Endothelial cell of umbilical vein (primary cell): ENCODE results near the gene CPNE5. TPM values are rescaled to one million over a fixed set of nuclear protein-coding genes. Genes with fewer than 3 reads are reported as not detected.

Source experiments
- BruUV-seq: library from RNA; stranded (reverse); fragments of 400-500 nt; replicated peaks from 2 replicates; lab custom pipeline; 2021; lab: Mats Ljungman, UMichigan
- CTCF ChIA-PET: fragments of 300-600, 350-600 bp; sonication (Branson Sonifier 250); formaldehyde crosslinking; loops from one replicate; lab custom pipeline; 2021; ENCODE audit warnings: antibody characterized with exemption, inconsistent platforms; lab: Charles Lee
- POLR2A ChIA-PET: fragments of 300-600, 350-600 bp; sonication (Branson Sonifier 250); formaldehyde crosslinking; loops from one replicate; lab custom pipeline; 2021; ENCODE audit warnings: antibody characterized with exemption, inconsistent platforms; lab: Charles Lee
- DNase-seq: peaks from one replicate; pipeline ENCODE4 v3.0.0-alpha.2; 2011; ENCODE audit warnings: low read depth, low spot score
- FAIRE-seq: peaks from 2 replicates; lab custom pipeline; 2011; peaks lifted over from hg19 to GRCh38; lab: Jason Lieb, UNC
- H2AFZ ChIP-seq: 2 replicates; pipeline ENCODE4 v1.6.0; 2012; ENCODE audit warnings: low read depth, low read length, control low read depth, inconsistent platforms
- H3K27ac ChIP-seq: 2 replicates; pipeline ENCODE4 v1.5.1; 2011; ENCODE audit warnings: low read depth, mild to moderate bottlenecking, control low read depth, low read length, moderate library complexity; ENCODE audit not compliant: insufficient read depth
- H3K27me3 ChIP-seq, 2 experiments: 2 replicates each; pipeline versions ENCODE4 v1.6.0 to v1.6.1; 2011; ENCODE audit warnings: low read length in 2 of 2, mixed read lengths in 1 of 2; ENCODE audit not compliant: control insufficient read depth in 2 of 2, insufficient read depth in 2 of 2
- H3K36me3 ChIP-seq, 2 experiments: 2 replicates in 1 of 2; 3 replicates in 1 of 2; pipeline ENCODE4 v1.5.1; 2011; ENCODE audit warnings: low read length in 2 of 2, mild to moderate bottlenecking in 1 of 2, moderate library complexity in 1 of 2; ENCODE audit not compliant: control insufficient read depth in 2 of 2, insufficient read depth in 2 of 2; ENCODE audit errors: extremely low read depth in 1 of 2
- H3K4me1 ChIP-seq: 3 replicates; pipeline ENCODE4 v1.5.1; 2011; ENCODE audit warnings: mild to moderate bottlenecking, low read length; ENCODE audit not compliant: control insufficient read depth, insufficient read depth; ENCODE audit errors: extremely low read depth
- H3K4me2 ChIP-seq: 2 replicates; pipeline ENCODE4 v1.6.1; 2011; ENCODE audit warnings: low read length, control low read depth, mixed read lengths; ENCODE audit not compliant: insufficient read depth
- H3K4me3 ChIP-seq, 3 experiments: fragments of 200-600 bp in 1 of 3; sonication (generic), shearing (Covaris generic) in 1 of 3; replicated peaks in 1 of 3; 2 replicates each; pipeline ENCODE4 v1.5.1; 2011 to 2016; ENCODE audit warnings: control low read depth in 3 of 3, low read length in 3 of 3, mild to moderate bottlenecking in 2 of 3, inconsistent platforms in 1 of 3, low read depth in 1 of 3, moderate library complexity in 1 of 3; ENCODE audit not compliant: insufficient read depth in 1 of 3
- H3K79me2 ChIP-seq: 2 replicates; pipeline ENCODE4 v1.6.0; 2012; ENCODE audit warnings: low read length, inconsistent platforms; ENCODE audit not compliant: control insufficient read depth, insufficient read depth
- H3K9ac ChIP-seq: replicated peaks from 2 replicates; pipeline ENCODE3; 2011; ENCODE audit warnings: low read length, control low read depth; ENCODE audit not compliant: insufficient read depth; ENCODE audit errors: extremely low read depth
- H3K9me1 ChIP-seq: replicated peaks from 3 replicates; pipeline ENCODE4 v1.6.0; 2011; ENCODE audit warnings: mild to moderate bottlenecking, low read length; ENCODE audit not compliant: control insufficient read depth, insufficient read depth; ENCODE audit errors: extremely low read depth
- H3K9me3 ChIP-seq: replicated peaks from 2 replicates; pipeline ENCODE4 v1.5.1; 2012; ENCODE audit warnings: low read length, inconsistent platforms; ENCODE audit not compliant: control insufficient read depth, insufficient read depth
- H4K20me1 ChIP-seq: replicated peaks from 2 replicates; pipeline ENCODE3; 2011; ENCODE audit warnings: mild to moderate bottlenecking, low read length; ENCODE audit not compliant: control insufficient read depth, insufficient read depth; ENCODE audit errors: extremely low read depth
- EZH2 ChIP-seq: IDR thresholded peaks from 2 replicates; pipeline ENCODE4 v1.6.1; 2012; ENCODE audit warnings: borderline replicate concordance, low read depth, mild to moderate bottlenecking, moderate library complexity, low read length, inconsistent platforms; ENCODE audit not compliant: severe bottlenecking
- FOS ChIP-seq: IDR thresholded peaks from 2 replicates; pipeline ENCODE4 v1.6.1; 2011; ENCODE audit warnings: mild to moderate bottlenecking, low read length, moderate library complexity, borderline replicate concordance; ENCODE audit not compliant: insufficient read depth
- JUN ChIP-seq: IDR thresholded peaks from 2 replicates; pipeline ENCODE4 v1.6.1; 2011; ENCODE audit warnings: borderline replicate concordance, low read depth; ENCODE audit not compliant: insufficient read length, insufficient read depth
- POLR2A ChIP-seq: IDR thresholded peaks from 2 replicates; pipeline ENCODE4 v1.6.1; 2012; ENCODE audit warnings: low read depth, mild to moderate bottlenecking, control low read depth, low read length
- POLR2AphosphoS5 ChIP-seq: IDR thresholded peaks from 2 replicates; pipeline ENCODE4 v1.6.1; 2012; ENCODE audit warnings: low read depth, mild to moderate bottlenecking, control low read depth, low read length, moderate library complexity; ENCODE audit not compliant: insufficient read depth
- dilution Hi-C: fragments of 300-500 bp; cut with MboI; formaldehyde crosslinking; loops from one replicate; pipeline ENCODE4 v1.15.0; 2019; ENCODE audit warnings: low sequenced_read_pairs; ENCODE audit not compliant: extremely low pct_ligation_motif_present
- intact Hi-C: fragments of 100-400 bp; cut with micrococcal nuclease; formaldehyde crosslinking; loops from one replicate; pipeline ENCODE4 v1.10.0; 2022
- polyA plus RNA-seq, 4 experiments: library from polyadenylated mRNA; depleted of rRNA in 3 of 4; stranded (reverse) in 3 of 4; unstranded in 1 of 4; fragments of >200 nt; gene quantifications; 2 replicates each; pipeline versions ENCODE4 v1.2.1 to v1.2.3, GENCODE V29; 2011 to 2012; ENCODE audit warnings: missing spikeins in 1 of 4
- total RNA-seq: library from RNA; stranded (reverse); gene quantifications from 2 replicates; pipeline ENCODE4 v1.2.3, GENCODE V29; 2021
- TF ChIP-seq, protein P1 (sequence below): IDR thresholded peaks from 2 replicates; pipeline ENCODE4 v1.6.1; 2011; ENCODE audit not compliant: insufficient read depth, insufficient read length

Gene CPNE5
- total and polyA plus RNA-seq, 2 donors (not counting 3 experiments of a cell fraction or from before 2014, with no cell fraction given), result 18.8 to 49.4 TPM

GRCh38 chr6:36884610-36885009, 45.4 kb upstream of the CPNE5 start:
- H3K27me3 ChIP-seq, result no peaks in the 10 kb centered on the region
- H3K4me3 ChIP-seq, result no peak overlapping the region
- CTCF ChIA-PET, result interaction anchor here (0.8 to 2.9 kb wide), 10 partner anchors 10 to 141 kb away, joined by 3 to 59 read pairs (median 10); partner anchors contain the start of gene PPIL1
- H3K4me2 ChIP-seq, result no peak overlapping the region
- DNase-seq (no peak), FAIRE-seq (no peak)
- POLR2A ChIA-PET, result no interaction called here
- dilution Hi-C loops, result no loop called here
- peaks cover 2% of the 10 kb centered on the region for H3K79me2 ChIP-seq
- no peaks in the 10 kb centered on the region for H3K9me3 ChIP-seq
- H2AFZ ChIP-seq, result no peak overlapping the region
- H3K9me1 ChIP-seq, result no peaks in the 10 kb centered on the region
- BruUV-seq, result no TSS peak
- no peaks in the 10 kb centered on the region for H4K20me1 ChIP-seq
- H3K4me1 ChIP-seq, result peaks cover 12% of the 10 kb centered on the region
- no peak overlapping the region for H3K9ac ChIP-seq
- no peak overlapping the region for H3K27ac ChIP-seq
- intact Hi-C loops, result loop anchor here (1.0 kb wide), 5 partner anchors 9 to 326 kb away; no protein-coding TSS in a partner anchor
- H3K36me3 ChIP-seq, result no peaks in the 10 kb centered on the region
- TF ChIP-seq JUN, result no peak
- TF ChIP-seq POLR2AphosphoS5, result no peak
- no peak for TF ChIP-seq FOS
- TF ChIP-seq POLR2A, result no peak

DNA sequence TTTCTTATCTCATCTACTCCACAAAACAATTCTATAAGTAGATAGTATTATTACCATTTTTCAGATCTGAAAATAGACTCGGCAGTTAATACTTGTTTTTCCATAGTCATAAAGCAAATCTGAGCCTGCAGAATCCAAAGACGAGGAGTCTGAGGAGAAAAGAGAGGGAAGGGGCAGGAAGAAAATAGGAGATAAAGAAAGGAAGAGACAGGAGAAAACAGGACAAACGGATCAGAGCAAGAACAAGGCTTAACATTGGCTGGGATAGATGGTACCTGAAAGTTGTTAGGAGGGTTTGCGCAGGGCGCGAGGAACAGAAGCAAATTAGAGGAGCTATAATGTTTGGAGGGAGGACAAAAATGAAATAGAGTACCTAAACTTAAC, 36.0 kb upstream of the CPNE5 start:
- no peaks in the 10 kb centered on the region for H3K9me3 ChIP-seq
- DNase-seq (no peak), FAIRE-seq (no peak)
- peak overlapping the region; percentile 56 for H2AFZ ChIP-seq
- no peak overlapping the region for H3K27ac ChIP-seq
- peaks cover 17% of the 10 kb centered on the region for H3K79me2 ChIP-seq
- no peak for TF ChIP-seq EZH2
- no peak for TF ChIP-seq JUN
- TF ChIP-seq, protein P1, sequence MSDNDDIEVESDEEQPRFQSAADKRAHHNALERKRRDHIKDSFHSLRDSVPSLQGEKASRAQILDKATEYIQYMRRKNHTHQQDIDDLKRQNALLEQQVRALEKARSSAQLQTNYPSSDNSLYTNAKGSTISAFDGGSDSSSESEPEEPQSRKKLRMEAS, result no peak
- TF ChIP-seq FOS, result no peak
- no peak for TF ChIP-seq POLR2A
- no peak for TF ChIP-seq POLR2AphosphoS5
- H3K27me3 ChIP-seq, result no peaks in the 10 kb centered on the region
- H3K4me3 ChIP-seq, result peak overlapping the region; percentile 63 to 95 (median 67)
- ChIA-PET POLR2A (interaction anchor here (0.6 to 1.4 kb wide), 4 partner anchors 77 to 197 kb away, joined by 3 to 5 read pairs (median 4); partner anchors contain the start of genes CDKN1A and MTCH1), CTCF (interaction anchor here (0.8 to 5.7 kb wide), 13 partner anchors 8 to 143 kb away, joined by 3 to 41 read pairs (median 6); partner anchors contain the start of gene C6orf89)
- peaks cover 12% of the 10 kb centered on the region for H3K4me1 ChIP-seq
- H3K9ac ChIP-seq, result peak overlapping the region; percentile 92
- BruUV-seq, result no TSS peak
- H3K9me1 ChIP-seq, result no peaks in the 10 kb centered on the region
- H3K36me3 ChIP-seq, result peaks cover 0 to 2% of the 10 kb centered on the region in 2 experiments
- H4K20me1 ChIP-seq, result no peaks in the 10 kb centered on the region
- H3K4me2 ChIP-seq, result peak overlapping the region; percentile 75
- dilution Hi-C loops, result no loop called here
- intact Hi-C loops, result loop anchor here (1.0 kb wide), 1 partner anchor 10 kb away; the partner anchor contains the start of gene C6orf89
